Activated naive CD8-positive, alpha-beta T cell treated with anti-CD3 and anti-CD28 coated beads, Interleukin-2, amount 50 U/mL, for 16 hours (primary cell): Measurements from ENCODE around the gene C11orf52.

ENCODE experiments used
- DNase-seq: peaks from one replicate; pipeline ENCODE4 v3.0.0-alpha.2; 2020; ENCODE audit warnings: low read depth, low spot score

C11orf52 gene

GRCh38 chr11:111938687-111939160, 20.0 kb downstream of the C11orf52 start:
- no peak for DNase-seq

GRCh38 chr11:111939836-111940604, 21.3 kb downstream of the C11orf52 start:
- no peak for DNase-seq

- DNase-seq: no peak
These were observed 23.2 kb downstream of the C11orf52 start for GRCh38 chr11:111941963-111942362.

GRCh38 chr11:111942829-111943228, 24.1 kb downstream of the C11orf52 start:
- no peak for DNase-seq

- no peak for DNase-seq
These were observed 25.4 kb downstream of the C11orf52 start for GRCh38 chr11:111944139-111944538.

GRCh38 chr11:111944651-111945051, 25.9 kb downstream of the C11orf52 start:
- no peak for DNase-seq

GRCh38 chr11:111945198-111945597, 26.5 kb downstream of the C11orf52 start:
- DNase-seq: no peak

GRCh38 chr11:111946499-111946898, 27.8 kb downstream of the C11orf52 start:
- DNase-seq: no peak

- DNase-seq: no peak
These were observed 28.4 kb downstream of the C11orf52 start for GRCh38 chr11:111947143-111947542.

GRCh38 chr11:111949519-111950426, 31.1 kb downstream of the C11orf52 start:
- no peak for DNase-seq

- DNase-seq: no peak
These were observed 32.9 kb downstream of the C11orf52 start for GRCh38 chr11:111951565-111951964.

GRCh38 chr11:111954154-111954553, 35.4 kb downstream of the C11orf52 start:
- no peak for DNase-seq

- DNase-seq: no peak
These were observed 39.1 kb downstream of the C11orf52 start for GRCh38 chr11:111957663-111958444.

GRCh38 chr11:111960916-111961315, 42.2 kb downstream of the C11orf52 start:
- DNase-seq: no peak

GRCh38 chr11:111961389-111962300, 42.9 kb downstream of the C11orf52 start:
- DNase-seq: no peak

GRCh38 chr11:111963931-111964340, 45.2 kb downstream of the C11orf52 start:
- no peak for DNase-seq

GRCh38 chr11:111966678-111967077, 48.0 kb downstream of the C11orf52 start:
- DNase-seq: no peak

- no peak for DNase-seq
These were observed 48.9 kb downstream of the C11orf52 start for GRCh38 chr11:111967649-111968048.

GRCh38 chr11:111969344-111969743, 50.6 kb downstream of the C11orf52 start:
- DNase-seq: no peak

GRCh38 chr11:111974446-111974845, 55.7 kb downstream of the C11orf52 start:
- no peak for DNase-seq
